ENCODE results near the gene AK6. TPM values are rescaled to one million over a fixed set of nuclear protein-coding genes. Genes with fewer than 3 reads are reported as not detected.

The AK6 gene
- polyA plus RNA-seq (2013), result 56.3 TPM

GRCh38 chr5:69369340-69370121 is at the start of gene AK6, which contains the start of the genes RAD17 and TAF9:
AK6 (minus strand) TSS chr5:69369520; CDS start chr5:69369490, 30 bp downstream.
RAD17 (plus strand) TSS chr5:69369818; CDS start chr5:69372209, 2,391 bp downstream.
TAF9 (minus strand) TSS chr5:69369520; CDS start chr5:69365737, 3,783 bp downstream.
- peak within 1 kb of the TSS; percentile 79 to 100 (median 98) for H3K4me3 ChIP-seq (ENCODE audit: control insufficient read depth in 1 of 7, extremely low read depth in 1 of 7, insufficient read depth in 4 of 7, low read depth in 2 of 7, low read length in 6 of 7)
- peak; percentile 94 to 97 (median 97) for DNase-seq
- ChIA-PET CTCF (interaction anchor here (0.6 to 1.4 kb wide), 3 partner anchors 10 to 320 kb away, joined by 4 read pairs; partner anchors contain the start of gene SLC30A5), POLR2A (no interaction called here)
- peak within 1 kb of the TSS; percentile 98 to 100 for H3K27ac ChIP-seq (ENCODE audit: insufficient read depth in 1 of 2, low read depth in 1 of 2, low read length in 2 of 2, poor library complexity in 1 of 2, severe bottlenecking in 2 of 2)
- WGBS (ENCODE audit: insufficient coverage), result 0% methylated on average over 44 of the region's 66 CpGs
- H3K9me3 ChIP-seq (ENCODE audit: control extremely low read depth in 1 of 5, control insufficient read depth in 4 of 5, insufficient read depth in 2 of 5, low read depth in 1 of 5, low read length in 4 of 5), result no peaks in the 10 kb centered on the region
- H3K36me3 ChIP-seq (ENCODE audit: control insufficient read depth in 4 of 4, insufficient read depth in 4 of 4, low read length in 3 of 4), result peaks cover 10 to 23% (median 19%) of the 10 kb centered on the region in 4 experiments
- no peaks in the 10 kb centered on the region for H3K27me3 ChIP-seq (replicated peaks in 2 of 5; ENCODE audit: control insufficient read depth in 4 of 5, insufficient read depth in 5 of 5, low read length in 4 of 5)
- peaks cover 16 to 26% (median 19%) of the 10 kb centered on the region in 4 experiments for H3K4me1 ChIP-seq (ENCODE audit: control extremely low read depth in 1 of 4, control insufficient read depth in 4 of 4, insufficient read depth in 4 of 4, low read length in 3 of 4)

GRCh38 chr5:69418554-69418953 is 49.2 kb upstream of the AK6 start:
- POLR2A ChIA-PET, result no interaction called here
- H3K36me3 ChIP-seq (ENCODE audit: control insufficient read depth in 4 of 4, insufficient read depth in 4 of 4, low read length in 3 of 4), result peaks cover 0 to 15% (median 6%) of the 10 kb centered on the region in 4 experiments
- WGBS (ENCODE audit: insufficient coverage), result no CpG with 5 or more reads among the region's 3 CpGs

GRCh38 chr5:69416699-69417098 is 47.4 kb upstream of the AK6 start:
- CTCF ChIA-PET, result no interaction called here
- no peak for DNase-seq

More at GRCh38 chr5:69418554-69418953, 49.2 kb upstream of the AK6 start:
- H3K4me1 ChIP-seq (ENCODE audit: control extremely low read depth in 1 of 4, control insufficient read depth in 4 of 4, insufficient read depth in 4 of 4, low read length in 3 of 4), result peaks cover 0 to 12% (median 2%) of the 10 kb centered on the region in 4 experiments
- peaks cover 0 to 46% (median 19%) of the 10 kb centered on the region in 5 experiments for H3K27me3 ChIP-seq (replicated peaks in 2 of 5; ENCODE audit: control insufficient read depth in 4 of 5, insufficient read depth in 5 of 5, low read length in 4 of 5)
- no peak overlapping the region for H3K27ac ChIP-seq (ENCODE audit: insufficient read depth in 1 of 2, low read depth in 1 of 2, low read length in 2 of 2, poor library complexity in 1 of 2, severe bottlenecking in 2 of 2)
- DNase-seq, result no peak
- H3K4me3 ChIP-seq (ENCODE audit: control insufficient read depth in 1 of 7, extremely low read depth in 1 of 7, insufficient read depth in 4 of 7, low read depth in 2 of 7, low read length in 6 of 7), result no peak overlapping the region
- H3K9me3 ChIP-seq (ENCODE audit: control extremely low read depth in 1 of 5, control insufficient read depth in 4 of 5, insufficient read depth in 2 of 5, low read depth in 1 of 5, low read length in 4 of 5), result peaks cover 0 to 8% (median 0%) of the 10 kb centered on the region in 5 experiments
- CTCF ChIA-PET, result no interaction called here

GRCh38 chr5:69416180-69416579 is 46.9 kb upstream of the AK6 start:
- Histone ChIP-seq H3K27ac (ENCODE audit: insufficient read depth in 1 of 2, low read depth in 1 of 2, low read length in 2 of 2, poor library complexity in 1 of 2, severe bottlenecking in 2 of 2) (no peak overlapping the region), H3K36me3 (ENCODE audit: control insufficient read depth in 4 of 4, insufficient read depth in 4 of 4, low read length in 3 of 4) (peaks cover 0 to 21% (median 11%) of the 10 kb centered on the region in 4 experiments), H3K9me3 (ENCODE audit: control extremely low read depth in 1 of 5, control insufficient read depth in 4 of 5, insufficient read depth in 2 of 5, low read depth in 1 of 5, low read length in 4 of 5) (peaks cover 0 to 5% (median 0%) of the 10 kb centered on the region in 5 experiments), H3K27me3 (replicated peaks in 2 of 5; ENCODE audit: control insufficient read depth in 4 of 5, insufficient read depth in 5 of 5, low read length in 4 of 5) (peaks cover 0 to 42% (median 19%) of the 10 kb centered on the region in 5 experiments), H3K4me3 (ENCODE audit: control insufficient read depth in 1 of 7, extremely low read depth in 1 of 7, insufficient read depth in 4 of 7, low read depth in 2 of 7, low read length in 6 of 7) (no peak overlapping the region), H3K4me1 (ENCODE audit: control extremely low read depth in 1 of 4, control insufficient read depth in 4 of 4, insufficient read depth in 4 of 4, low read length in 3 of 4) (peaks cover 0 to 12% (median 2%) of the 10 kb centered on the region in 4 experiments)
- CTCF ChIA-PET, result no interaction called here
- 100% methylated on average over 6 of the region's 6 CpGs for WGBS (ENCODE audit: insufficient coverage)
- no peak for DNase-seq
- POLR2A ChIA-PET, result no interaction called here

More at GRCh38 chr5:69416699-69417098, 47.4 kb upstream of the AK6 start:
- Histone ChIP-seq H3K4me3 (ENCODE audit: control insufficient read depth in 1 of 7, extremely low read depth in 1 of 7, insufficient read depth in 4 of 7, low read depth in 2 of 7, low read length in 6 of 7) (no peak overlapping the region), H3K9me3 (ENCODE audit: control extremely low read depth in 1 of 5, control insufficient read depth in 4 of 5, insufficient read depth in 2 of 5, low read depth in 1 of 5, low read length in 4 of 5) (peaks cover 0 to 5% (median 0%) of the 10 kb centered on the region in 5 experiments), H3K27ac (ENCODE audit: insufficient read depth in 1 of 2, low read depth in 1 of 2, low read length in 2 of 2, poor library complexity in 1 of 2, severe bottlenecking in 2 of 2) (no peak overlapping the region), H3K4me1 (ENCODE audit: control extremely low read depth in 1 of 4, control insufficient read depth in 4 of 4, insufficient read depth in 4 of 4, low read length in 3 of 4) (peaks cover 0 to 12% (median 2%) of the 10 kb centered on the region in 4 experiments), H3K36me3 (ENCODE audit: control insufficient read depth in 4 of 4, insufficient read depth in 4 of 4, low read length in 3 of 4) (peaks cover 0 to 16% (median 9%) of the 10 kb centered on the region in 4 experiments), H3K27me3 (replicated peaks in 2 of 5; ENCODE audit: control insufficient read depth in 4 of 5, insufficient read depth in 5 of 5, low read length in 4 of 5) (peaks cover 0 to 42% (median 19%) of the 10 kb centered on the region in 5 experiments)
- POLR2A ChIA-PET, result no interaction called here

- DNase-seq, result no peak
- Histone ChIP-seq H3K9me3 (ENCODE audit: control extremely low read depth in 1 of 5, control insufficient read depth in 4 of 5, insufficient read depth in 2 of 5, low read depth in 1 of 5, low read length in 4 of 5) (peaks cover 0 to 5% (median 0%) of the 10 kb centered on the region in 5 experiments), H3K27ac (ENCODE audit: insufficient read depth in 1 of 2, low read depth in 1 of 2, low read length in 2 of 2, poor library complexity in 1 of 2, severe bottlenecking in 2 of 2) (no peak overlapping the region), H3K4me3 (ENCODE audit: control insufficient read depth in 1 of 7, extremely low read depth in 1 of 7, insufficient read depth in 4 of 7, low read depth in 2 of 7, low read length in 6 of 7) (peak overlapping the region in 5 of 7 experiments; percentile 56 to 80 (median 72)), H3K4me1 (ENCODE audit: control extremely low read depth in 1 of 4, control insufficient read depth in 4 of 4, insufficient read depth in 4 of 4, low read length in 3 of 4) (peaks cover 0 to 12% (median 2%) of the 10 kb centered on the region in 4 experiments), H3K27me3 (replicated peaks in 2 of 5; ENCODE audit: control insufficient read depth in 4 of 5, insufficient read depth in 5 of 5, low read length in 4 of 5) (peaks cover 0 to 41% (median 19%) of the 10 kb centered on the region in 5 experiments), H3K36me3 (ENCODE audit: control insufficient read depth in 4 of 4, insufficient read depth in 4 of 4, low read length in 3 of 4) (peaks cover 0 to 21% (median 12%) of the 10 kb centered on the region in 4 experiments)
- WGBS (ENCODE audit: insufficient coverage), result 25% methylated on average over 9 of the region's 18 CpGs
- ChIA-PET CTCF (no interaction called here), POLR2A (no interaction called here)
These were observed 46.3 kb upstream of the AK6 start for GRCh38 chr5:69415584-69415958.

- Histone ChIP-seq H3K27ac (ENCODE audit: insufficient read depth in 1 of 2, low read depth in 1 of 2, low read length in 2 of 2, poor library complexity in 1 of 2, severe bottlenecking in 2 of 2) (no peak within 1 kb of the TSS), H3K36me3 (ENCODE audit: control insufficient read depth in 4 of 4, insufficient read depth in 4 of 4, low read length in 3 of 4) (peaks cover 0 to 24% (median 12%) of the 10 kb centered on the region in 4 experiments), H3K4me3 (ENCODE audit: control insufficient read depth in 1 of 7, extremely low read depth in 1 of 7, insufficient read depth in 4 of 7, low read depth in 2 of 7, low read length in 6 of 7) (peak within 1 kb of the TSS; percentile 19 to 80 (median 58)), H3K27me3 (replicated peaks in 2 of 5; ENCODE audit: control insufficient read depth in 4 of 5, insufficient read depth in 5 of 5, low read length in 4 of 5) (peaks cover 0 to 37% (median 19%) of the 10 kb centered on the region in 5 experiments), H3K4me1 (ENCODE audit: control extremely low read depth in 1 of 4, control insufficient read depth in 4 of 4, insufficient read depth in 4 of 4, low read length in 3 of 4) (peaks cover 0 to 12% (median 2%) of the 10 kb centered on the region in 4 experiments), H3K9me3 (ENCODE audit: control extremely low read depth in 1 of 5, control insufficient read depth in 4 of 5, insufficient read depth in 2 of 5, low read depth in 1 of 5, low read length in 4 of 5) (peaks cover 0 to 5% (median 0%) of the 10 kb centered on the region in 5 experiments)
- CTCF ChIA-PET, result no interaction called here
- 3% methylated on average over 76 of the region's 78 CpGs for WGBS (ENCODE audit: insufficient coverage)
- peak; percentile 38 to 50 (median 44) for DNase-seq
- POLR2A ChIA-PET, result no interaction called here
These were observed 45.7 kb upstream of the AK6 start, which contains the start of gene MARVELD2 for GRCh38 chr5:69414885-69415583. MARVELD2 (plus strand) TSS chr5:69415116; CDS start chr5:69419386, 4,270 bp downstream.
